ENCODE measurements around the gene MAZ.

DNA sequence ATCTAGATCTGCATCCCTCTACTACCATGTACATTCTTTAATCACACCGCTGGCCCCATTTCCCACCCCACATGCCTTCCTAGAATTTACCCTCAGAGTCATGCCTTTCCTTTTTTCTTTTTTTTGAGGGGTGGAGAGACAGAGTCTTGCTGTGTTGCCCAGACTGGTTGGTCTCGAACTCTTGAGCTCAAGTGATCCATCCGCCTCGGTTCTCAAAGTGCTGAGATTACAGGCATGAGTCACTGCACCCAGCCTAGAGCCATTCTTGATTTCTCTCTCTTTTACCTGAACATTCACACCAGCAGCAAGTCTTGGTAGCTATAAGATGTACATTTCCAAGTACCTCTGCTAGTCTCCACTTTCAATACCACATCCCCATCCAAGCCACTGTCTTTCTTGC is 11.8 kb downstream of the MAZ start:
- no peak for TF ChIP-seq SP1 (IDR thresholded peaks at IDR 0.05)
- TF ChIP-seq, protein P1, sequence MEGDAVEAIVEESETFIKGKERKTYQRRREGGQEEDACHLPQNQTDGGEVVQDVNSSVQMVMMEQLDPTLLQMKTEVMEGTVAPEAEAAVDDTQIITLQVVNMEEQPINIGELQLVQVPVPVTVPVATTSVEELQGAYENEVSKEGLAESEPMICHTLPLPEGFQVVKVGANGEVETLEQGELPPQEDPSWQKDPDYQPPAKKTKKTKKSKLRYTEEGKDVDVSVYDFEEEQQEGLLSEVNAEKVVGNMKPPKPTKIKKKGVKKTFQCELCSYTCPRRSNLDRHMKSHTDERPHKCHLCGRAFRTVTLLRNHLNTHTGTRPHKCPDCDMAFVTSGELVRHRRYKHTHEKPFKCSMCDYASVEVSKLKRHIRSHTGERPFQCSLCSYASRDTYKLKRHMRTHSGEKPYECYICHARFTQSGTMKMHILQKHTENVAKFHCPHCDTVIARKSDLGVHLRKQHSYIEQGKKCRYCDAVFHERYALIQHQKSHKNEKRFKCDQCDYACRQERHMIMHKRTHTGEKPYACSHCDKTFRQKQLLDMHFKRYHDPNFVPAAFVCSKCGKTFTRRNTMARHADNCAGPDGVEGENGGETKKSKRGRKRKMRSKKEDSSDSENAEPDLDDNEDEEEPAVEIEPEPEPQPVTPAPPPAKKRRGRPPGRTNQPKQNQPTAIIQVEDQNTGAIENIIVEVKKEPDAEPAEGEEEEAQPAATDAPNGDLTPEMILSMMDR (IDR thresholded peaks at IDR 0.05; ENCODE audit: low read depth, low read length, missing input control): no peak
- TF ChIP-seq, protein P2, sequence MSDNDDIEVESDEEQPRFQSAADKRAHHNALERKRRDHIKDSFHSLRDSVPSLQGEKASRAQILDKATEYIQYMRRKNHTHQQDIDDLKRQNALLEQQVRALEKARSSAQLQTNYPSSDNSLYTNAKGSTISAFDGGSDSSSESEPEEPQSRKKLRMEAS (IDR thresholded peaks at IDR 0.05): no peak
